ENCODE results near the gene CHI3L2.
A peak's percentile ranks its signal among the peaks of the same experiment; 100 is the strongest.
"Not testable (repeated sequence)": the region's sequence is repeated elsewhere in the genome, so short reads cannot be mapped to it uniquely, and the experiment has no call there.

CHI3L2 gene

GRCh38 chr1:111202707-111203623 lies 24.5 kb upstream of the CHI3L2 start:
- no peak for DNase-seq

GRCh38 chr1:111203681-111204200 lies 23.8 kb upstream of the CHI3L2 start:
- peak; percentile 9 for DNase-seq

DNA sequence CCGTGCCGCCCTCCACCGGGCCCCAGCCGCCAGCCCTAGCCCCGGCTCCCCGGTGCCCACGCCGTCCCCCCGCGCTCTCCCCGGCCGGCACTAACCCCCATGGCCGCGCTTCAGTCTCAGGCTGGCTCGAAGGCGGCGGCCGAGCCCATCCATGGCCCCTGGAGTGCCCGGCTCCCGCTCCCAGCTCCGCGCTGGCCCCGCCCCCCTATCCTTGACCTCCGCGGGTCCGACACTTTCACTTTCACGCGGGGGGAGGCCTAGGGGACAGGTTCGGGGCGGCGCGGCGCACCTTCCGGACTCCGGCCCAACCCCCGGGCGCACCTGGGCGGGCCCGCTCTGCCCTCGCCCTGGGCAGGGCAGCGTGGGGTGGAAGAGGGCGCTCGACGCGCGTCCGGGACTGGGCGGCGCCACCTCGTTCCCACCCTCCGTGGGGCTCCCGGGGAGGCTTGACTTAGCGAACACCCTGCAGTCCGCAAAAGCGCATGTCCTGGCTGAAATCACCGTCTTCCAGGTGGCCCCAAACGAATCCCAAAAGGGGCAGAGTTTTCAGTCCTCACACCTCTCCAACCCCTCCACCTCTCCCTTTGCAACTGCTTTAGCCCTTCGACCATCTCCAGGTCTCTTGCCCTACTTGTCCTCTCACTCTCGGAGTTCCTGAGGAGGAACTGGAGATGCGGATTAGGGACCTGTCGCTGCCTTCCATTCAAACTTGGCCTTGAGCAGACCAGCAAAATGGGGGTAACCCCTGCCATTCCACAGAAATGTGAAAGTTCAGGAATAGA lies 23.1 kb upstream of the CHI3L2 start:
- no peak for DNase-seq

DNA sequence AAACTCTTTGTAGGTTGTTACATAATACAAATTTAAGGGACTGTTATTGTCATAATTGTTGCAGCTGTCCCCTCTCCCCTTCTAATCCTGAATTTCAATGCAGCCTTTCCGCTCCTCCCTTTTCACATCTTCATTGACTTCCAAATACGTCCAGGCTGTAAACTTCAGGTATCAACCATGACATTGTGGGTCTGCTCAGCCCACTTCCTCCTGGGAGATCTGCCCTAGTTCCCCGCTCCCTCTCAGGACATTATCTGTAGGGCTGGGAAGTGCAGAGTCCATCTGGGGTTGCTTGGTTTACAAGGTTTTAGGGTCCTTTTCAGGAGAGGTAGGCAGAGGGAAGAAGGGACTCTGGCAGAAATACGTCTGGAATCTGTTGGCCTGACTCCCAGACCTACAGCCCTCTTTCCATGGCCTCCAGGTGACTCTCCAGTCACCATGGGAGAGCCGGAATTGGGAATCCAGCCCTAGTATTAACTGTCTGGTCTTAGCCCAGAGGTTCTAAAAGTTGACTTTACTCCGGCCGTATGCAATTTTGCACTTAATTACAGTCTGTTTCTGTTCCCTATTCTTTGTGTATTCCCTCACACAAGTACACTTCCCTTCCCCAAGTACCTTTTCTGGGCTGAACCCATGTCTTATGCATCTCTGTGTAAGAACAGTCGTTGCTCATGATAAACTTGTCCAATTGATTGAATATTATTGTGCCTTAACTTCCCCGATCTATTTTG lies 22.4 kb upstream of the CHI3L2 start:
- no peak for DNase-seq

DNA sequence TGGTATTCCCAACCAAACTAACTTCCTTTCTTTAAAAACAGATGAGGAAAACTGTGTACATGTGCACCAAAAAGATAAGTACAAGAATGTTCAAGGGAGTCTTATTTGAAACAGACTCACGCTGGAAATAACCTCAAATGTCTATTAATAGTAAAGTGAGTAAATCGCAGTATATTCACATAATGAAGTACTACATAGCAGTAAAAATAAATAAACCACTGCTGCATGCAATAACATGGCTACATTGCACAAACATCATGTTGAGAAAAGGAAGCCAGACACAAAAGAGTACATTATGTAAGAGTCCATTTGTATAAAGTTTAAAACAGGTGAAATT lies 21.8 kb upstream of the CHI3L2 start:
- DNase-seq, result no peak

DNA sequence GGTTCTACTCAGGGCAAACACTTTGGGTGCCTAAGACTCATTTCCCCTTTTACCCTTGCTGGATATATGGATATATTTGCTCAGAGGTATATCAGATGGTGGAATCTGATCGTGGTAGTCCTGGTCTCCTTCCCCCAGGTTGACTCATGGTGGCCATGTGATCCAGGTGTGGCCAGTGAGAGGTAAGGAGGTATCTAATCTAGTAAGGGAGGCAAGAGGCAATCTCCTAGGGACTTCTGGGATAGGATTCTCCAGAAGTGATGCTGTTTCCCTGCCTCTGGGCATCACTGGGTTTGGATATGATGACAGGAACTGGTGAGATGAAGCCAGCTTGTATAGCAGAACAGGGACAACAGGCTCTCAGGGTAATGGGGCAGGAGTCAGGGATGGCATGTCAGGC lies 18.6 kb upstream of the CHI3L2 start:
- no peak for DNase-seq

GRCh38 chr1:111209622-111210021 lies 17.9 kb upstream of the CHI3L2 start:
- no peak for DNase-seq

- DNase-seq, result no peak
Measured at GRCh38 chr1:111211921-111212320, 15.6 kb upstream of the CHI3L2 start.

DNA sequence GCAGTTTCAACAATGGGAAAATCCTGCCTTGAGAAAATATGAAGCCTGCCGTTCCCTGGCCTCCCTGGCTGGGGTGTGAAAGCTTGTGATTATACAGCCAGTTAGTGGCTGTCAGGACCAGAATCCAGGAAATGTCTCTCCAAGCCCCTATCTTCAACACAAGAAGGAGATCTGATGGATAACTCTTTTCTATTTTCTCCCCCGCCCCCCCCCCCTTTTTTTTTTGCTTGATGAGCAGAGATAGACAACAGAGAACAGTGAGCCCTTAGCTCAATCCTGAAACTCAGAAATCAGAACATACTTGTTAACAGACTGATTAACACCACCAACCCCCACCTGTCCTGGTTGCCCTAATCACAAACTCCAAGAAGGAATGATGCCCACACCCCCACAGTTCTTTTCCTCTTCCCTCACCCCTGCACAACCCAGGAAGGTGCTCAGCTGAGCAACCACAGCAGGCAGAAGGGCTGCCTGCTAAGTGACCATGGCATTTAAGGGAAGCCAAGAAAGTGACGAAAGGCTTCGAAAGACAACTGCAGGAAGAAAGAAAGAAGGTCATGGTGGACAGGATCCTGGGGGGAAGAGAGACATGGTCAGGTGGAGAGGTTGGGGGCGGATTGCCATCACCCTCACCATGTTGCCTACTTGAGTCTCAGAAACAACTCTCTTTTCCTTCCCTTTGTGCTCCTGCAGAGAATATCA lies 14.7 kb upstream of the CHI3L2 start:
- no peak for DNase-seq

- DNase-seq, result no peak
Measured at GRCh38 chr1:111213412-111213811, 14.1 kb upstream of the CHI3L2 start.

GRCh38 chr1:111214074-111214801 lies 13.3 kb upstream of the CHI3L2 start:
- no peak for DNase-seq

GRCh38 chr1:111214884-111215283 lies 12.6 kb upstream of the CHI3L2 start:
- no peak for DNase-seq

- DNase-seq, result not testable (repeated sequence)
Measured at GRCh38 chr1:111215285-111215684, 12.2 kb upstream of the CHI3L2 start.

- no peak for DNase-seq
Measured at GRCh38 chr1:111216751-111217150, 10.8 kb upstream of the CHI3L2 start.

DNA sequence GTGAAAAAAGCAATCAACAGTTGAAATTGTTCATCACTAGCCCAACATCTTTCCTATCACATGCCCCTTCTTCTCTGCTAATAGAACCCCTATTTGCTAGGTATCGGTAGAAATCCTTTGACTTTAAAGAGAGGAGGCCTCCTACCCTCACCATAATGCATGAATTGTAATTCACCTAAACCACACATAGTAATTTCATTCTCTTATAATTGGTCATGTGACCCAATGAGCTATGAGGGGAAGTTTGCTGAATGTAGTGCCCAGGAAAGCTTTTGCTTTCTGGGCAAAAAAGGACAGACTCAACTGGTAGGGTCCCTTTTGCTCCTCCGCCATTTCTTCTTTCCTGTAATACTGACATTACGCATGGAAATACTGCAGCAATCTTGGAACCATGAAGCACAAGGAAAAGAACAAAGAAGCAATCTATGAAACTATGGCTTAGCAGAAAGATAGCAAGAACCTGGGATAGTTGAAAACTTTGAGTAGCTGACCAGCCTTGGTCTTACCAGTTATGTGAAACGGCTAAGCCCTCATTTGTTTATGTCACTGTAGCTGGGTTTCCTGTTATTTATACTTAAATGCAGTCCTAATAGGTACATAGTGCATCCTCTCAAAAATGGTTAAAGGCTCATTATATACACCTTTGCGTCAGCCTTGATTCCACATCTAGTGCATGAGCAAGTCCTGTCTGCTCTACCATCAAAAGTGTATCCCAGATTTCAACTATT lies 10.2 kb upstream of the CHI3L2 start:
- no peak for DNase-seq

- DNase-seq, result no peak
Measured at GRCh38 chr1:111218701-111219556, 8.6 kb upstream of the CHI3L2 start.

DNA sequence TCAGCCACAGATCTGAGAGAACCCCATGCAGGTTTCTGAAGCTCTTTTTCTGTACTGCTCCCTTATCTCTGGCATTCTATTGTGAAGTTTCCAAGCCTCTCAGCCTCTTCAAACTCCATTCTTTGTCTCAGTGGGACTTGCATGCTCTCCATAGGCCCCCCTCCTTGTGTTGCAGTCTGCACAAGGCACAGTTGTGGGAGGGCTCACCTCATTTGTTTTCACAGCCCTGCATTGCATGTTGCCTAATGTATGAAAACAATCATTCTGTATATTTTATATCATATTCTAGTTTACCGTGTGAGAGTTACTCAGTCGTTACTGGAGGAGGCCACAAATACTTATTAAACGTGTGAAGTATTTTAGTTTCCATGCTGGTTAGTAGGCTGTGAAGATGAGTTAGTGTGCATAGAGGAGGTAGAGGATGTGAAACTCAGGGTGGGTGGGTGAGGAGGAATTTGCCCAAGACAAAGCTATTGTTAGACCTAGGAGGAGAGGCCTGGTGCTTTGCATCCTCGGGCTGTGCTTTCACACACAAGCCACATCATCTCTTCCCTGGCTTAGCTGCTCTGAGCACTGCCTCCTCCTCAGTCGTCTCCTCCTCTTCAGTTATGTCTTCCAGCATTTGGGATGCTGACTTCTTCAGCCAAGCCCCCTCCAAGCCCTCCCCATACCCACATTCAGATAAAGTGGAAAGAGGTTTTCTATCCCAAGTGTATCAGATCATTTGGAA lies 7.8 kb upstream of the CHI3L2 start:
- no peak for DNase-seq

DNA sequence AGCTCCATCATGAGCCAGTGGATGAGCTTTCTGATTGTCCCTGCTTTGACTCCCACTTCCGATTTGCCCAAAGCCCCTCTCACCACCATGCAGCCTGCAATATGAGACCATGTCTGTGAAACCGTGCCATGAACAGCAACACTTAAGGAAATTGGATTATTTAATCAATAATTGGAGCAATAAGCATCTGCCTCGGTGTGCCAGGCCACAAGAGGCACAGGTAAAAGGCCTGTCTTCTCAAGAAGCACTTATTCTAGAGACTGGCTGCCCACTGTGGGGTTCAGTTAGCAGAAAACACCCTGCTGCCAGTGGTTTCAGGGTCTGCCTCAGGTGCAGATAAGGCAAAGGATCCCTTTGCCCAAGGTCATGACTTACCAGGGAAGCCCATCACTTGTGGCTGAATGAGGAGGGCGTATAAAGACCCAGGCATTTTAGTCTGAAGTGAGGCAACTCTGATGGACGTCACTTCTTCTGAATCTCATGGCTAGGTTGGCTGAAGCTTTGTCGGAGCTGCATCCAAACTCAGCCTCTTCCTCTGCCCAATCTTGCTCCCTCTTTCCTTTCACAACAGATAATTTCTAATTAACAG lies 7.1 kb upstream of the CHI3L2 start:
- DNase-seq, result no peak

- no peak for DNase-seq
Measured at GRCh38 chr1:111221276-111221632, 6.3 kb upstream of the CHI3L2 start.
